Nephron progenitor cell (in vitro differentiated cells): Measurements from ENCODE around the gene HCFC1R1.

Experiments used
- DNase-seq: peaks from one replicate; pipeline ENCODE4 v3.0.0; 2021
- H3K27ac Mint-ChIP-seq: 2 replicates; pipeline ENCODE4 v1.8.0; 2021; ENCODE audit warnings: mild to moderate bottlenecking, moderate library complexity, mixed read lengths
- H3K27me3 Mint-ChIP-seq: 2 replicates; pipeline ENCODE4 v1.8.0; 2021; ENCODE audit warnings: mild to moderate bottlenecking, low read depth, mixed read lengths; ENCODE audit not compliant: poor library complexity
- H3K36me3 Mint-ChIP-seq: 2 replicates; pipeline ENCODE4 v1.8.0; 2021; ENCODE audit warnings: low read depth, mixed read lengths
- H3K4me1 Mint-ChIP-seq: 2 replicates; pipeline ENCODE4 v1.8.0; 2021; ENCODE audit warnings: mixed read lengths
- H3K4me3 Mint-ChIP-seq: 2 replicates; pipeline ENCODE4 v1.8.0; 2021; ENCODE audit warnings: mild to moderate bottlenecking, moderate library complexity, mixed read lengths
- H3K9me3 Mint-ChIP-seq: 2 replicates; pipeline ENCODE4 v1.8.0; 2021; ENCODE audit warnings: mild to moderate bottlenecking, moderate library complexity, mixed read lengths
- TF ChIP-seq, protein P1 (sequence below): fragments of 200-600 bp; sonication (generic); IDR thresholded peaks from 2 replicates; pipeline ENCODE4 v1.5.0; 2021; ENCODE audit warnings: antibody characterized with exemption

The HCFC1R1 gene

DNA sequence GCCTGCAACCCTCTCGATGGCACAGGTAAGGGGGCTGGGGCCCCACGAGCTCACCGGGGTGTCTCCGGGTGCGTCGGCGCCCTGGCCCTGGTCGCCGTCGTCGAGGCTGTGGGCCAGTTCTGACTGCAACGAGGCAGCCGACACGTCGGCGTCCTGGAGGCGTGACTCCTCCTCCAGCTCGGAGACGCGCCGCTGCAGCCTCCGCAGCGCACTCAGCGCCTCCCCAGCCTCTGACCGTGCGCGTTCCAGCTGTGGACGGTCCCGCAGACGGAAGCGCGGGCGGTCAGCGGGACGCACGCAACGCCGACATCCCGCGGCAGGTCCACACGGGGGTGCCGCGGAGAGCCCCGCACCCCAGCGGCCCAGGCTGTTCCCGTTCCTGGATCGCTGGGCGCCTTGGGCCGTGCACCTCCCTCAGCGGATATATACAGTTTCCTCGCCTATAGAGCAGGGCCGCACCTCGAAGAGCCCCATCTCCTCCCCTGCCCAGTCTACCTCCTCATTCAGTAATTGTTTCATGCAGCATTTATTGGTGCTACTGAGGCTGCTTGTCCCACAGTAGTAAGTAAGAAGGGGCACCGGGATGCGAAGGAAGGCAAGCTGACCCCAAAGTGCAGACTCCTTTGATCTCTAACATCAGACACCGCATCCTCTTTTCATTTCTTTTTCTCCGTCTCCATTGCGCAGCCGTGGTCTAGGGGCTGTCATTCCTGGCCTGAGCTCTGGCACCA lies 5.9 kb upstream of the HCFC1R1 start:
- TF ChIP-seq, protein P1, sequence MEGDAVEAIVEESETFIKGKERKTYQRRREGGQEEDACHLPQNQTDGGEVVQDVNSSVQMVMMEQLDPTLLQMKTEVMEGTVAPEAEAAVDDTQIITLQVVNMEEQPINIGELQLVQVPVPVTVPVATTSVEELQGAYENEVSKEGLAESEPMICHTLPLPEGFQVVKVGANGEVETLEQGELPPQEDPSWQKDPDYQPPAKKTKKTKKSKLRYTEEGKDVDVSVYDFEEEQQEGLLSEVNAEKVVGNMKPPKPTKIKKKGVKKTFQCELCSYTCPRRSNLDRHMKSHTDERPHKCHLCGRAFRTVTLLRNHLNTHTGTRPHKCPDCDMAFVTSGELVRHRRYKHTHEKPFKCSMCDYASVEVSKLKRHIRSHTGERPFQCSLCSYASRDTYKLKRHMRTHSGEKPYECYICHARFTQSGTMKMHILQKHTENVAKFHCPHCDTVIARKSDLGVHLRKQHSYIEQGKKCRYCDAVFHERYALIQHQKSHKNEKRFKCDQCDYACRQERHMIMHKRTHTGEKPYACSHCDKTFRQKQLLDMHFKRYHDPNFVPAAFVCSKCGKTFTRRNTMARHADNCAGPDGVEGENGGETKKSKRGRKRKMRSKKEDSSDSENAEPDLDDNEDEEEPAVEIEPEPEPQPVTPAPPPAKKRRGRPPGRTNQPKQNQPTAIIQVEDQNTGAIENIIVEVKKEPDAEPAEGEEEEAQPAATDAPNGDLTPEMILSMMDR, result no peak
- Mint-ChIP-seq H3K4me1 (peaks cover 11% of the 10 kb centered on the region), H3K9me3 (no peaks in the 10 kb centered on the region), H3K27ac (no peak overlapping the region), H3K36me3 (peaks cover 19% of the 10 kb centered on the region), H3K4me3 (no peak overlapping the region), H3K27me3 (peaks cover 38% of the 10 kb centered on the region)
- no peak for DNase-seq

- H3K36me3 Mint-ChIP-seq, result peaks cover 23% of the 10 kb centered on the region
- DNase-seq, result no peak
- peaks cover 17% of the 10 kb centered on the region for H3K4me1 Mint-ChIP-seq
- TF ChIP-seq, protein P1, result no peak
- H3K4me3 Mint-ChIP-seq, result no peak overlapping the region
- no peak overlapping the region for H3K27ac Mint-ChIP-seq
- H3K9me3 Mint-ChIP-seq, result no peaks in the 10 kb centered on the region
- peaks cover 30% of the 10 kb centered on the region for H3K27me3 Mint-ChIP-seq
These were observed 5.1 kb upstream of the HCFC1R1 start for GRCh38 chr16:3028716-3029319.

GRCh38 chr16:3027983-3028715 lies 4.4 kb upstream of the HCFC1R1 start:
- no peak overlapping the region for H3K4me3 Mint-ChIP-seq
- DNase-seq, result peak; percentile 97
- H3K4me1 Mint-ChIP-seq, result peaks cover 23% of the 10 kb centered on the region
- TF ChIP-seq, protein P1, result peak; percentile 79
- H3K27ac Mint-ChIP-seq, result no peak overlapping the region
- H3K36me3 Mint-ChIP-seq, result peaks cover 23% of the 10 kb centered on the region
- H3K27me3 Mint-ChIP-seq, result peaks cover 23% of the 10 kb centered on the region
- no peaks in the 10 kb centered on the region for H3K9me3 Mint-ChIP-seq

DNA sequence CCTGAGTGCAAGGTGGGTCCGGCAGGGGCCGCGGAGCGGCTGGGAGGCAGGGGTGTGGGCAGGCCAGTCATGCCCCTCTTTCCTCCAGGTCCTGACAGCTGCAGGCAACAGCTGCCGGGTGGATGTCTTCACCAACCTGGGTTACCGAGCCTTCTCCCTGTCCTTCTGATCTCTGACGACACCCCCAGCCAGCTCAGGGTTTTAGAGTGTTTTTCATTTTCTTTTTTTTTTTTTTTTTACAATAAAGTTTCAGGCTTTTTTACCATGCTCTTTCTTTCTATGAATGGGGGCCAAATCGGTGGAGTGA lies 3.7 kb upstream of the HCFC1R1 start:
- H3K4me3 Mint-ChIP-seq, result no peak overlapping the region
- H3K27me3 Mint-ChIP-seq, result peaks cover 16% of the 10 kb centered on the region
- peaks cover 23% of the 10 kb centered on the region for H3K36me3 Mint-ChIP-seq
- no peak overlapping the region for H3K27ac Mint-ChIP-seq
- peaks cover 26% of the 10 kb centered on the region for H3K4me1 Mint-ChIP-seq
- no peaks in the 10 kb centered on the region for H3K9me3 Mint-ChIP-seq
- DNase-seq, result no peak
- TF ChIP-seq, protein P1, result no peak

DNA sequence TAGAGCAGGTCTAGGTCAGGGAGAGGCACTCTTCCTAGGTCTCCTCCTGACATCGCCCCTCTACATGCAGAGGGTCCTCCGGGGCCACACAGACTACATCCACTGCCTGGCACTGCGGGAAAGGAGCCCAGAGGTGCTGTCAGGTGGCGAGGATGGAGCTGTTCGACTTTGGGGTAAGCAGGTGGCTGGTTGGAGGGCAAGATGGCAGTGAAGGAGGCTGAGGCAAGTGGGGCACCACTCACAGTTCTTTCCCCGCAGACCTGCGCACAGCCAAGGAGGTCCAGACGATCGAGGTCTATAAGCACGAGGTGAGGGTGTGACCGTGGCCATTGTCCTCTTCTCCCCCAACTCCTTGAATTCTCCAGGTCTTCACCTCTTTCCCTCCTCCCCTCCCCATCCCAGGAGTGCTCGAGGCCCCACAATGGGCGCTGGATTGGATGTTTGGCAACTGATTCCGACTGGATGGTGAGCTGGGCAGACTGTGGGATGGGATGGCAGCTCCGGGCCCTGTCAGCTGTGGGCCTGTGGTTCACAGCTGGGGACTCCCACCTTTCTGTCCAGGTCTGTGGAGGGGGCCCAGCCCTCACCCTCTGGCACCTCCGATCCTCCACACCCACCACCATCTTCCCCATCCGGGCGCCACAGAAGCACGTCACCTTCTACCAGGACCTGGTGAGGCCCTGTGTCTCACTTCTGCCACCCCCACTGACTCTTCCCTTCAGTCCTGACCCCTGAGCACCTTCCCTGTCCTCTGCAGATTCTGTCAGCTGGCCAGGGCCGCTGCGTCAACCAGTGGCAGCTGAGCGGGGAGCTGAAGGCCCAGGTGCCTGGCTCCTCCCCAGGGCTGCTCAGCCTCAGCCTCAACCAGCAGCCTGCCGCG lies 3.1 kb upstream of the HCFC1R1 start:
- TF ChIP-seq, protein P1, result no peak
- no peak for DNase-seq
- no peaks in the 10 kb centered on the region for H3K9me3 Mint-ChIP-seq
- peak overlapping the region; percentile 50 for H3K4me3 Mint-ChIP-seq
- H3K36me3 Mint-ChIP-seq, result peaks cover 23% of the 10 kb centered on the region
- H3K4me1 Mint-ChIP-seq, result peaks cover 31% of the 10 kb centered on the region
- no peak overlapping the region for H3K27ac Mint-ChIP-seq
- peaks cover 11% of the 10 kb centered on the region for H3K27me3 Mint-ChIP-seq
